A673 (cell line): ENCODE data around the gene ENHO.

Source experiments
- CTCF ChIP-seq: fragments of 300-800, 200-600 bp; sonication (generic); conservative IDR thresholded peaks from 2 replicates; pipeline ENCODE4 v1.5.1; 2017; ENCODE audit warnings: low read depth, mild to moderate bottlenecking, antibody characterized with exemption, low read length, moderate library complexity, mixed read lengths
- EZH2 ChIP-seq: fragments of 200-600 bp; sonication (generic); IDR thresholded peaks from 2 replicates; pipeline ENCODE4 v1.6.1; 2017; ENCODE audit warnings: borderline replicate concordance, low read depth, mild to moderate bottlenecking, mixed read lengths, antibody characterized with exemption, low read length; ENCODE audit not compliant: poor library complexity, severe bottlenecking

DNA sequence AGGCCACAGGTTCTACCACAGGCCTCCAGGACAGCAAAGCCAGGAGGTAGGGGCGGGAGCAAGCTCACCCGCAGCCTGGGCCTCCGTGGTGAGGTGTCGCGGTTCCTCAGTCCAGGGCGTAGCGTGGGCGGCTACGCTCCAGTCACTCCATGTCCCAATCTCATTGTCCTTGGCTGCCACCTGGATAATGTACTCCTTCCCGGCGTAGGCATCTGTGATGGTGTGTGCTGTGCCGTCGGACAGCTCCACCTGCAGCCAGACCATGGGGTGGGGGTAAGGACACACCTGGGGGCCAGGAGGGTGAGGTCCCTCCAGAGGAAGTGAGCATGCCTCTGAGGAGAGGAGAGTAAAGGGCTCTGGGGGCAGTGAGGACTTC lies 29.8 kb upstream of the ENHO start:
- TF ChIP-seq CTCF (no peak), EZH2 (no peak)
